Trophoblast cell (in vitro differentiated cells and primary cell): ENCODE data around the gene SPPL2B.

ENCODE experiments used
- DNase-seq, 2 donors: peaks; one replicate each; pipeline ENCODE4 v3.0.0-alpha.2; 2016
- H2AFZ ChIP-seq: 2 replicates; pipeline ENCODE4 v1.6.1; 2013; ENCODE audit warnings: low read length, moderate library complexity, mild to moderate bottlenecking; ENCODE audit not compliant: insufficient read depth, poor library complexity
- H2AK5ac ChIP-seq: 2 replicates; pipeline ENCODE4 v1.6.1; 2013; ENCODE audit warnings: mild to moderate bottlenecking, low read length
- H2BK120ac ChIP-seq: 2 replicates; pipeline ENCODE4 v1.6.1; 2013; ENCODE audit warnings: low read length, mild to moderate bottlenecking, moderate library complexity; ENCODE audit not compliant: insufficient read depth, poor library complexity
- H2BK12ac ChIP-seq: 2 replicates; pipeline ENCODE4 v1.6.1; 2013; ENCODE audit warnings: mild to moderate bottlenecking, low read length, moderate library complexity
- H2BK5ac ChIP-seq: 2 replicates; pipeline ENCODE4 v1.6.1; 2013; ENCODE audit warnings: low read length, low read depth, moderate library complexity, mild to moderate bottlenecking; ENCODE audit not compliant: poor library complexity
- H3K14ac ChIP-seq: 2 replicates; pipeline ENCODE4 v1.6.1; 2013; ENCODE audit warnings: mild to moderate bottlenecking, low read length
- H3K18ac ChIP-seq: 2 replicates; pipeline ENCODE4 v1.6.1; 2013; ENCODE audit warnings: mild to moderate bottlenecking, low read length
- H3K23ac ChIP-seq: 2 replicates; pipeline ENCODE4 v1.6.1; 2013; ENCODE audit warnings: low read length
- H3K27ac ChIP-seq: 2 replicates; pipeline ENCODE4 v1.5.1; 2013; ENCODE audit warnings: low read depth, mild to moderate bottlenecking, inconsistent platforms, low read length, moderate library complexity
- H3K27me3 ChIP-seq: 2 replicates; pipeline ENCODE4 v1.6.1; 2013; ENCODE audit warnings: inconsistent platforms, mild to moderate bottlenecking, low read length, moderate library complexity; ENCODE audit not compliant: insufficient read depth
- H3K36me3 ChIP-seq, 2 experiments: 1 replicate in 1 of 2; 2 replicates in 1 of 2; pipeline ENCODE4 v1.6.1; 2013; ENCODE audit warnings: low read length in 2 of 2, mild to moderate bottlenecking in 2 of 2, moderate library complexity in 1 of 2; ENCODE audit not compliant: insufficient read depth in 2 of 2, control insufficient read depth in 1 of 2
- H3K4ac ChIP-seq: 2 replicates; pipeline ENCODE4 v1.6.1; 2013; ENCODE audit warnings: low read depth, mild to moderate bottlenecking, low read length, moderate library complexity
- H3K4me1 ChIP-seq, 2 experiments: 1 replicate in 1 of 2; 2 replicates in 1 of 2; pipeline ENCODE4 v1.6.1; 2013; ENCODE audit warnings: low read length in 2 of 2, mild to moderate bottlenecking in 2 of 2, moderate library complexity in 1 of 2; ENCODE audit not compliant: insufficient read depth in 2 of 2, control insufficient read depth in 1 of 2
- H3K4me2 ChIP-seq: 2 replicates; pipeline ENCODE4 v1.6.1; 2013; ENCODE audit warnings: inconsistent platforms, mild to moderate bottlenecking, low read length, moderate library complexity
- H3K4me3 ChIP-seq: 2 replicates; pipeline ENCODE4 v1.5.1; 2013; ENCODE audit warnings: mild to moderate bottlenecking, low read depth, low read length, inconsistent platforms
- H3K79me1 ChIP-seq: one replicate; pipeline ENCODE4 v1.6.1; 2013; ENCODE audit warnings: low read length
- H3K79me2 ChIP-seq: 2 replicates; pipeline ENCODE4 v1.6.1; 2013; ENCODE audit warnings: low read length, mild to moderate bottlenecking; ENCODE audit not compliant: control insufficient read depth, insufficient read depth, poor library complexity
- H3K9ac ChIP-seq: 2 replicates; pipeline ENCODE4 v1.6.1; 2013; ENCODE audit warnings: mild to moderate bottlenecking, low read length
- H3K9me3 ChIP-seq: 2 replicates; pipeline ENCODE4 v1.6.1; 2013; ENCODE audit warnings: low read depth, mild to moderate bottlenecking, control low read depth, inconsistent platforms, low read length; ENCODE audit not compliant: insufficient read depth
- H4K12ac ChIP-seq: 2 replicates; pipeline ENCODE4 v1.6.1; 2013; ENCODE audit warnings: low read depth, mild to moderate bottlenecking, low read length, moderate library complexity
- H4K8ac ChIP-seq: 2 replicates; pipeline ENCODE4 v1.6.1; 2013; ENCODE audit warnings: low read depth, mild to moderate bottlenecking, low read length, moderate library complexity
- H4K91ac ChIP-seq: one replicate; pipeline ENCODE4 v1.6.1; 2013; ENCODE audit warnings: low read depth, mild to moderate bottlenecking, low read length, moderate library complexity
- WGBS: extraction: QIAGEN DNeasy Blood & Tissue Kit; methylation state at CpG from one replicate; pipeline ENCODE4 v1.1.7; 2013; ENCODE audit warnings: missing lambda C conversion rate; ENCODE audit not compliant: insufficient read length, insufficient coverage; ENCODE audit errors: extremely low coverage; 5-methylcytosine and 5-hydroxymethylcytosine counted together

SPPL2B gene

DNA sequence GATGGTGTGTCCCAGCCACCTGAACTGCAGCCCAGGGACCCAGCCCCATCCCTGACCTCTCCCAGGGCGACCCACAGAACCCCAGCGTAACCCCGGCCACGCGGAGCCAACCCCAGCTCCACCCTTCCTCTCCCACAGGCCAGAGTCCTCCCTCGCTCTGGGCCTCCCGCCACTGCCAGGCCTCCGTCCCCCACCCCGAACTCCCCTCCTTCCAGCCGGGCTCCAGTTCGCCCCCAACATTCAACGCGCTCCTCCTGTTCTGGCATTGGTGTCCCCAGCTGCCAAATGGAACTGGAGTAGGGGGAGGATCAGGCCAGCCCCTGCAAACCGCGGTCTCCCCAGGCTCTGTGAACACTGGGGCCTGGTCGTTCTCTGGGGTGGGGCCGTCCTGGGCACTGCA, 28.0 kb upstream of the SPPL2B start:
- H3K79me2 ChIP-seq: no peaks in the 10 kb centered on the region
- H2BK120ac ChIP-seq: no peak overlapping the region
- no peak overlapping the region for H3K4me2 ChIP-seq
- H4K8ac ChIP-seq: no peak overlapping the region
- no peak overlapping the region for H2BK5ac ChIP-seq
- H3K9me3 ChIP-seq: no peaks in the 10 kb centered on the region
- peaks cover 6% of the 10 kb centered on the region for H3K27me3 ChIP-seq
- H3K4me1 ChIP-seq: no peaks in the 10 kb centered on the region
- no peak overlapping the region for H3K9ac ChIP-seq
- H3K36me3 ChIP-seq: no peaks in the 10 kb centered on the region
- no peak overlapping the region for H3K14ac ChIP-seq
- no peaks in the 10 kb centered on the region for H3K79me1 ChIP-seq
- no peak for DNase-seq
- H3K4ac ChIP-seq: no peak overlapping the region
- no peak overlapping the region for H3K27ac ChIP-seq
- no peak overlapping the region for H2BK12ac ChIP-seq
- H3K23ac ChIP-seq: no peak overlapping the region
- WGBS: no CpG with 5 or more reads among the region's 17 CpGs
- H2AFZ ChIP-seq: no peak overlapping the region
- H2AK5ac ChIP-seq: no peak overlapping the region
- H3K4me3 ChIP-seq: no peak overlapping the region
- no peak overlapping the region for H3K18ac ChIP-seq
- no peak overlapping the region for H4K12ac ChIP-seq
- H4K91ac ChIP-seq: no peak overlapping the region

DNA sequence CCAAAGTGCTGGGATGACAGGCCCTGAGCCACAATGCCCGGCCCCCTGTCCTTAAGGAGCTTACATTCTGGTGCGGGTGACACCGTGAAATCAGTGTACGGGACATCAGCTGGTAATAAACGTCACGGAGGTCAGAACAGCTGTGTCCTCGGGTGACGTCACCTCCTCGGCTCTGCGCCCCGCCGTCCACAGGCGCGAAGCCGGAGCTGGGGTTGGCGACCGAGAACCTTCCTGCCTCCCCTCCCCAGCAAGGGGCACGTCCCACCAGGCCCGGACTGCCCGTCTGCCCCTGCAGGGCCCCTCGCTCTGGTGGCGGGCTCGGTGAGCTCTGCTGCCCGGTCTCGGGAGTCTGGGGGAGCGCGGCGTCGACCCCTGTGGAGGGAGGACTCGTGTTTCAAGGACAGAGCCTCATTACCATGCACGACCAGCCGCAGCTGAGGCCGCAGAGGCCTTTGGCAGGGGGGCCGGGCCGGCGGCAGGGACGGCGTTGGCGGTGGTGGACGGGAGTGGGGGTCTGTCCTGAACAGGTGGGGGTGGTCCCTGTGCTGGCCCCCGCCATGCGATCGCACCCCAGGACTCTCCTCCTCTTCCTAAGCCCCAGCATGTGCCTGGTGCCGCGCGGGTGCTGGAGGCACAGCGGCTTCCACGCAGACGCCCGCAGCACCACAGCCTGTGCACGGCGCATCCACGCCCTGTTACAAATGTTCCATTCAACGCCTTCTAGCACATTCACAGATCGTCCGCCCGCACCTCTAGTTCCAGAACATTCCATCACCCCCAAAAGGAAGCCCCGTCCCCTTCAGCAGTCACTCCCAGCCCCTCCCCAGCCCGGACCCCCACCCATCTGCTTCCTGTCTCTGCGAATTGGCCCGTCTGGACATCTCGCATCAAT, 25.9 kb upstream of the SPPL2B start:
- peak in 1 of 2 donors; percentile 39 for DNase-seq
- no peak overlapping the region for H4K8ac ChIP-seq
- H4K12ac ChIP-seq: no peak overlapping the region
- no peaks in the 10 kb centered on the region for H3K79me2 ChIP-seq
- H3K4me2 ChIP-seq: peak overlapping the region; percentile 23
- H3K23ac ChIP-seq: no peak overlapping the region
- H3K4me1 ChIP-seq: no peaks in the 10 kb centered on the region
- no peaks in the 10 kb centered on the region for H3K9me3 ChIP-seq
- no peaks in the 10 kb centered on the region for H3K79me1 ChIP-seq
- no peak overlapping the region for H2BK5ac ChIP-seq
- no peak overlapping the region for H3K4me3 ChIP-seq
- H3K18ac ChIP-seq: no peak overlapping the region
- peaks cover 19% of the 10 kb centered on the region for H3K27me3 ChIP-seq
- no peaks in the 10 kb centered on the region for H3K36me3 ChIP-seq
- no peak overlapping the region for H3K4ac ChIP-seq
- H2BK120ac ChIP-seq: no peak overlapping the region
- H3K14ac ChIP-seq: no peak overlapping the region
- H4K91ac ChIP-seq: no peak overlapping the region
- no peak overlapping the region for H2AFZ ChIP-seq
- H2BK12ac ChIP-seq: no peak overlapping the region
- no peak overlapping the region for H3K9ac ChIP-seq
- H3K27ac ChIP-seq: no peak overlapping the region
- no CpG with 5 or more reads among the region's 62 CpGs for WGBS
- no peak overlapping the region for H2AK5ac ChIP-seq

GRCh38 chr19:2303211-2303798, 25.2 kb upstream of the SPPL2B start:
- no peak overlapping the region for H2BK120ac ChIP-seq

DNA sequence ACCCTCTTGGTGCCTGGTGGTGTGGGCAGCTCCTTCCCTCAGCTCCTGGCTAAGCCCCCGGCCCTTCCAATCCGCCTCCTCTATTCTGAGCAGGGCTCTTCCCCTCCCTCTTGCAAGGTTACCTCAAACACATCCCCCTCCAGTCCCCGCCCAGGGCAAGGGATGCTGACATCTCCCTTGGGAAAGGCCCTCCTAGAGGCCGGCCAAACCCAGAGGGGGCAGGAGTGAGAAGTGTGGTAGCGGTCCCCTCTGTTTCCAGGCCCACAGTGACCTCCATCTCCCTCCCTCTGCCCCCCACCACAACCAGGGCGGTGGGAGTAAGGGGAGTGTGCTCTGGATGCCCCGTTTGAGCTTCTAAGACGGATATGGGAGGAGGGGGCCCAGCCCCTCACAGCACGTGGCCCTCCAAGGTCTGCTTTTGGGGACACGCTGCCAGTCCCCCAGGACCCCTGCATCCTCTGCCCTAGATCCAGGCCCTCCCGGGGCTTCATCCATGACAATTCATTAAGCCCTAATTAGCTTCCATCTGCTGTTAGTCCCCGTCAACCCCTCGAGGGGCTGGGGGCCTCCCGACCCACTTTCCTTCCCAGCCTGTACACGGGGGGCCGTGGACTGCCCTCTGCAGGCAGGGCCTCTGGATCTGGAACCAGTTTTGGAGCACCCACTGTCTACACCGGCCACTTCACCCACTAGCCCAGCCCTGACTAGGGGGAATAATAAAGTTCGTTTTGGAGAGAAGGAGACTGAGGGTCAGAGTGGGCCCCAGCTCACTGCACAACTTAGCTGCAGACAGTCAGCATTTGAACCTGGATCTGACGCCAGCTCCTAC, 22.8 kb upstream of the SPPL2B start:
- no CpG with 5 or more reads among the region's 19 CpGs for WGBS
- peaks cover 0 to 3% of the 10 kb centered on the region in 2 experiments for H3K4me1 ChIP-seq

More at GRCh38 chr19:2303211-2303798, 25.2 kb upstream of the SPPL2B start:
- no peak overlapping the region for H3K18ac ChIP-seq
- H3K14ac ChIP-seq: no peak overlapping the region
- no peak overlapping the region for H3K23ac ChIP-seq
- WGBS: no CpG with 5 or more reads among the region's 26 CpGs
- no peak overlapping the region for H2AK5ac ChIP-seq
- no peaks in the 10 kb centered on the region for H3K36me3 ChIP-seq
- peaks cover 0 to 3% of the 10 kb centered on the region in 2 experiments for H3K4me1 ChIP-seq
- no peak for DNase-seq
- H3K4me2 ChIP-seq: no peak overlapping the region
- peaks cover 1% of the 10 kb centered on the region for H3K9me3 ChIP-seq
- H4K12ac ChIP-seq: no peak overlapping the region
- no peaks in the 10 kb centered on the region for H3K79me1 ChIP-seq
- H2BK5ac ChIP-seq: no peak overlapping the region
- no peak overlapping the region for H3K4ac ChIP-seq
- no peak overlapping the region for H3K4me3 ChIP-seq
- no peak overlapping the region for H3K27ac ChIP-seq
- no peak overlapping the region for H2BK12ac ChIP-seq
- no peak overlapping the region for H4K91ac ChIP-seq
- H2AFZ ChIP-seq: no peak overlapping the region
- H4K8ac ChIP-seq: no peak overlapping the region
- H3K79me2 ChIP-seq: no peaks in the 10 kb centered on the region
- H3K27me3 ChIP-seq: peaks cover 25% of the 10 kb centered on the region
- H3K9ac ChIP-seq: no peak overlapping the region

More for the DNA sequence above, 22.8 kb upstream of the SPPL2B start:
- no peak overlapping the region for H4K91ac ChIP-seq
- no peaks in the 10 kb centered on the region for H3K79me2 ChIP-seq
- H2BK5ac ChIP-seq: no peak overlapping the region
- H3K9ac ChIP-seq: no peak overlapping the region
- peaks cover 4% of the 10 kb centered on the region for H3K9me3 ChIP-seq
- H3K36me3 ChIP-seq: no peaks in the 10 kb centered on the region
- no peak overlapping the region for H3K4me2 ChIP-seq
- no peak overlapping the region for H4K8ac ChIP-seq
- H3K27me3 ChIP-seq: peaks cover 27% of the 10 kb centered on the region
- no peak overlapping the region for H3K27ac ChIP-seq
- no peak overlapping the region for H3K23ac ChIP-seq
- DNase-seq: no peak
- no peak overlapping the region for H3K14ac ChIP-seq
- H3K18ac ChIP-seq: no peak overlapping the region
- no peak overlapping the region for H3K4ac ChIP-seq
- no peak overlapping the region for H2AFZ ChIP-seq
- peak overlapping the region; percentile 39 for H3K4me3 ChIP-seq
- H2BK12ac ChIP-seq: no peak overlapping the region
- H4K12ac ChIP-seq: no peak overlapping the region
- H3K79me1 ChIP-seq: no peaks in the 10 kb centered on the region
- H2BK120ac ChIP-seq: no peak overlapping the region
- H2AK5ac ChIP-seq: no peak overlapping the region
